ENCODE results near the gene PTH1R. TPM values are rescaled to one million over a fixed set of nuclear protein-coding genes. Genes with fewer than 3 reads are reported as not detected.

The PTH1R gene
- total and polyA plus RNA-seq, 4 donors: 11.2 to 29.7 (median 19.9) TPM

DNA sequence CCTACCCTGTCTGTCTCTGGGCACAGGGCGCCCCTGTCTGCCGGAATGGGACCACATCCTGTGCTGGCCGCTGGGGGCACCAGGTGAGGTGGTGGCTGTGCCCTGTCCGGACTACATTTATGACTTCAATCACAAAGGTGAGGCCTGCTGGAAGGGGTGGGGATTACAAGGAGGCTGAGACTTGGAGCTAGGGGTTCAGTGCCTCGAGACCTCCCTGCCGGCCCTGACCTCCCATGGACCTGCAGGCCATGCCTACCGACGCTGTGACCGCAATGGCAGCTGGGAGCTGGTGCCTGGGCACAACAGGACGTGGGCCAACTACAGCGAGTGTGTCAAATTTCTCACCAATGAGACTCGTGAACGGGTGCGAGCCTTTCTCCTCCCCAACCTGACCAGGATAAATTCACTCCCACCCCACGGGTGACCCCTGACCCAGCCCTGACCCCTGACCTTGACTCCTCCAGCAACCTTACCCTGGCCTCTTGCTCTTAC lies 20.4 kb downstream of the PTH1R start:
- DNase-seq (peak in 1 of 3 donors; percentile 3), ATAC-seq (ENCODE audit: insufficient read depth, low FRiP score) (no peak)
- Histone ChIP-seq H3K27me3 (ENCODE audit: control insufficient read depth in 3 of 3, insufficient read depth in 3 of 3, low read length in 2 of 3) (peaks cover 0 to 4% (median 0%) of the 10 kb centered on the region in 3 donors), H3K27ac (ENCODE audit: low read depth in 1 of 2, low read length in 1 of 2) (no peak overlapping the region), H3K36me3 (ENCODE audit: control insufficient read depth in 4 of 4, insufficient read depth in 4 of 4, low read length in 4 of 4) (peaks cover 0 to 6% (median 2%) of the 10 kb centered on the region in 4 donors), H3K9ac (ENCODE audit: insufficient read depth in 1 of 2, low read length in 2 of 2) (no peak overlapping the region), H3K4me3 (no peak overlapping the region), H3K9me3 (ENCODE audit: control insufficient read depth in 4 of 4, insufficient read depth in 3 of 4, low read length in 3 of 4) (no peaks in the 10 kb centered on the region), H3K4me1 (ENCODE audit: control insufficient read depth in 5 of 5, insufficient read depth in 5 of 5, low read length in 5 of 5) (peaks cover 0 to 23% (median 12%) of the 10 kb centered on the region in 5 donors)
- 72 to 82% methylated on average over 15 of the region's 15 CpGs for WGBS, 2 donors
- TF ChIP-seq, protein P1, sequence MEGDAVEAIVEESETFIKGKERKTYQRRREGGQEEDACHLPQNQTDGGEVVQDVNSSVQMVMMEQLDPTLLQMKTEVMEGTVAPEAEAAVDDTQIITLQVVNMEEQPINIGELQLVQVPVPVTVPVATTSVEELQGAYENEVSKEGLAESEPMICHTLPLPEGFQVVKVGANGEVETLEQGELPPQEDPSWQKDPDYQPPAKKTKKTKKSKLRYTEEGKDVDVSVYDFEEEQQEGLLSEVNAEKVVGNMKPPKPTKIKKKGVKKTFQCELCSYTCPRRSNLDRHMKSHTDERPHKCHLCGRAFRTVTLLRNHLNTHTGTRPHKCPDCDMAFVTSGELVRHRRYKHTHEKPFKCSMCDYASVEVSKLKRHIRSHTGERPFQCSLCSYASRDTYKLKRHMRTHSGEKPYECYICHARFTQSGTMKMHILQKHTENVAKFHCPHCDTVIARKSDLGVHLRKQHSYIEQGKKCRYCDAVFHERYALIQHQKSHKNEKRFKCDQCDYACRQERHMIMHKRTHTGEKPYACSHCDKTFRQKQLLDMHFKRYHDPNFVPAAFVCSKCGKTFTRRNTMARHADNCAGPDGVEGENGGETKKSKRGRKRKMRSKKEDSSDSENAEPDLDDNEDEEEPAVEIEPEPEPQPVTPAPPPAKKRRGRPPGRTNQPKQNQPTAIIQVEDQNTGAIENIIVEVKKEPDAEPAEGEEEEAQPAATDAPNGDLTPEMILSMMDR (IDR thresholded peaks at IDR 0.05; ENCODE audit: control extremely low read depth, extremely low read depth): no peak

DNA sequence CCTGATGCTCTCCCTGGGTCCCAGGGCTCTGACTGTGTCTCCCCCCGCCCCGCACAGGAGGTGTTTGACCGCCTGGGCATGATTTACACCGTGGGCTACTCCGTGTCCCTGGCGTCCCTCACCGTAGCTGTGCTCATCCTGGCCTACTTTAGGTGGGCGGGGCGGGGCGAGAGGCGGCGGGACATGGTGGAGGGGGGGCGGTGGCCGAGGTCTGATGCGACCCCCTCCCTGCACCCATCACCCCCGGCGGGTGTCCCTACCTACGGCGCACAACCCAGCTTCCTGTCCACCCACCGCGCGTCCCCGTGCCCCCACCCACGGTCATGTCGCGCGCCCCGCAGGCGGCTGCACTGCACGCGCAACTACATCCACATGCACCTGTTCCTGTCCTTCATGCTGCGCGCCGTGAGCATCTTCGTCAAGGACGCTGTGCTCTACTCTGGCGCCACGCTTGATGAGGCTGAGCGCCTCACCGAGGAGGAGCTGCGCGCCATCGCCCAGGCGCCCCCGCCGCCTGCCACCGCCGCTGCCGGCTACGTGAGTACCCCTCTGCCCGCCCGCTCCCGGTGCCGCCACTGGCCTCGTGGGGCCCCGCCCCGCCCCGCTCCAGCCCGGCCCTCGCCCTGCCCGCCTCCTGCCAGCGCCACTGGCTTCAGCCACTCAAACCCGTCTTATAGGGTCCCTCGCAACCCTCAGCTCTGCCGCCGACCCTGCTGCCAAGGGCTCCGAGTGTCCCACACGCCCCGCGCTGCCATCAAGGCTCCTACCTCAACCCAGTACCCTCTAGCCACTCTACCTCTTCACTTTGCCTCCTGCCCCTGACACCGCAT lies 21.0 kb downstream of the PTH1R start:
- DNase-seq (peak in 2 of 3 donors; percentile 10 to 30), ATAC-seq (ENCODE audit: insufficient read depth, low FRiP score) (no peak)
- Histone ChIP-seq H3K27me3 (ENCODE audit: control insufficient read depth in 3 of 3, insufficient read depth in 3 of 3, low read length in 2 of 3) (peaks cover 0 to 4% (median 0%) of the 10 kb centered on the region in 3 donors), H3K27ac (ENCODE audit: low read depth in 1 of 2, low read length in 1 of 2) (no peak overlapping the region), H3K9ac (ENCODE audit: insufficient read depth in 1 of 2, low read length in 2 of 2) (no peak overlapping the region), H3K9me3 (ENCODE audit: control insufficient read depth in 4 of 4, insufficient read depth in 3 of 4, low read length in 3 of 4) (no peaks in the 10 kb centered on the region), H3K4me1 (ENCODE audit: control insufficient read depth in 5 of 5, insufficient read depth in 5 of 5, low read length in 5 of 5) (peaks cover 0 to 17% (median 12%) of the 10 kb centered on the region in 5 donors), H3K36me3 (ENCODE audit: control insufficient read depth in 4 of 4, insufficient read depth in 4 of 4, low read length in 4 of 4) (peaks cover 0 to 6% (median 2%) of the 10 kb centered on the region in 4 donors), H3K4me3 (no peak overlapping the region)
- WGBS, 2 donors: 24 to 25% methylated on average over 61 to 71 of the region's 71 CpGs
- TF ChIP-seq, protein P1 (IDR thresholded peaks at IDR 0.05; ENCODE audit: control extremely low read depth, extremely low read depth): no peak

DNA sequence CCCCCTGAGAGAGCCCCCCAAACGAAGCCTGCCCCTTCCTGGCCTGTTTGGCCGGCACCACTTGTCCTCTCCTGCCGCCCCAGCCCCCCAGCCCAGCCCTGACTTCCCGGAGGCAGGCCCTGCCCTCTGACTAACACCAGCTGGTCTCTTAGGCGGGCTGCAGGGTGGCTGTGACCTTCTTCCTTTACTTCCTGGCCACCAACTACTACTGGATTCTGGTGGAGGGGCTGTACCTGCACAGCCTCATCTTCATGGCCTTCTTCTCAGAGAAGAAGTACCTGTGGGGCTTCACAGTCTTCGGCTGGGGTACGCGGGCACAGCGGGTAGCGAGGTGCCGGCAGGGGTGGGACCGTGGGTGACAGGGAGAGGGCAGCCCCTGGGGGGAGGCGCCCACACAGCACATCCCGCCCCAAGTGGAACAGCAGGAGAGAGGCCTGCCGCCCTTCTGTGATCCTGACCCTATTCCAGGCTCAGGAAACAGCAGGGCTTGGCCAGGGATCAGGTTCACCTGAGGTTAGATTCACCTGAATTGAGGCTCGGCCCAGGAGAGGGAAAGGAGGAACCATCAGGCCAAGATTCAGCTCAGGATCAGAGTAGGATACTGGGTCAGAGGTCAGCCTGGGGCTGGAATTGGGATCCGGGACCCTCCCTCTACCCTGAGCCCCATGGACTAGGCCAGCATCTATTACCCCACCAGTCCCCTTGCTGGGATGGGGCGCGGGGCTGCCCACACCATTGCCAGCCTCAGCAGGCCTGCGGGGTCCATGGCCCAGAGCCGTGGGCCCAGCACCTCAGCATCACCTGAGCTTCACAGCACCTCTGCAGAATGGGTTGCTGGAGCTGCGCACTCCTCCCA lies 21.9 kb downstream of the PTH1R start:
- no peaks in the 10 kb centered on the region for H3K9me3 ChIP-seq (ENCODE audit: control insufficient read depth in 4 of 4, insufficient read depth in 3 of 4, low read length in 3 of 4)
- TF ChIP-seq, protein P1 (IDR thresholded peaks at IDR 0.05; ENCODE audit: control extremely low read depth, extremely low read depth): no peak
- H3K4me3 ChIP-seq: no peak overlapping the region
- WGBS, 2 donors: 84 to 87% methylated on average over 22 of the region's 22 CpGs
- no peak for DNase-seq
- no peak overlapping the region for H3K9ac ChIP-seq (ENCODE audit: insufficient read depth in 1 of 2, low read length in 2 of 2)
- no peak overlapping the region for H3K27ac ChIP-seq (ENCODE audit: low read depth in 1 of 2, low read length in 1 of 2)
- ATAC-seq (ENCODE audit: insufficient read depth, low FRiP score): no peak
- peaks cover 0 to 16% (median 12%) of the 10 kb centered on the region in 5 donors for H3K4me1 ChIP-seq (ENCODE audit: control insufficient read depth in 5 of 5, insufficient read depth in 5 of 5, low read length in 5 of 5)
- peaks cover 0 to 6% (median 2%) of the 10 kb centered on the region in 4 donors for H3K36me3 ChIP-seq (ENCODE audit: control insufficient read depth in 4 of 4, insufficient read depth in 4 of 4, low read length in 4 of 4)
- H3K27me3 ChIP-seq (ENCODE audit: control insufficient read depth in 3 of 3, insufficient read depth in 3 of 3, low read length in 2 of 3): peaks cover 0 to 4% (median 0%) of the 10 kb centered on the region in 3 donors
